GM23338 (cell line): ENCODE results near the gene CCDC73.

Source experiments
- CREB1 ChIP-seq: fragments of 250-450 bp; sonication (Bioruptor Pico); IDR thresholded peaks from 2 replicates; pipeline ENCODE4 v1.5.0; 2020; ENCODE audit warnings: low read depth, mild to moderate bottlenecking, moderate library complexity
- EZH2 ChIP-seq: fragments of 200-600 bp; sonication (generic); IDR thresholded peaks from one replicate; pipeline ENCODE4 v1.8.0; 2017; ENCODE audit warnings: antibody characterized with exemption, mild to moderate bottlenecking, low read depth; ENCODE audit not compliant: unreplicated experiment
- EZH2phosphoT487 ChIP-seq: fragments of 200-600 bp; sonication (generic); IDR thresholded peaks from one replicate; pipeline ENCODE4 v1.8.1; 2018; ENCODE audit warnings: antibody characterized with exemption; ENCODE audit not compliant: unreplicated experiment
- JUNB ChIP-seq: IDR thresholded peaks from one replicate; pipeline ENCODE4 v1.6.1; 2016; ENCODE audit warnings: antibody characterized with exemption; ENCODE audit not compliant: unreplicated experiment
- NANOG ChIP-seq: IDR thresholded peaks from 2 replicates; pipeline ENCODE4 v1.6.1; 2016; ENCODE audit warnings: antibody characterized with exemption, borderline replicate concordance
- POLR2AphosphoS5 ChIP-seq: IDR thresholded peaks from 2 replicates; pipeline ENCODE4 v1.6.1; 2016; ENCODE audit warnings: antibody characterized with exemption, low read depth
- TF ChIP-seq, protein P1 (sequence below), 2 experiments: fragments of 200-600 bp in 1 of 2; sonication (generic) in 1 of 2; conservative IDR thresholded peaks; 2 replicates each; pipeline versions ENCODE4 v1.5.1 to v1.6.1; 2016 to 2017; ENCODE audit warnings: antibody characterized with exemption in 2 of 2, low read depth in 2 of 2, mild to moderate bottlenecking in 2 of 2, moderate library complexity in 1 of 2
- TF ChIP-seq, protein P2 (sequence below): IDR thresholded peaks from one replicate; pipeline ENCODE4 v1.6.1; 2018; ENCODE audit warnings: antibody characterized with exemption; ENCODE audit not compliant: unreplicated experiment
- TF ChIP-seq, protein P3 (sequence below): fragments of 250-450 bp; sonication (Bioruptor Pico); IDR thresholded peaks from 2 replicates; pipeline ENCODE4 v1.5.0; 2020; ENCODE audit warnings: mild to moderate bottlenecking, moderate library complexity

DNA sequence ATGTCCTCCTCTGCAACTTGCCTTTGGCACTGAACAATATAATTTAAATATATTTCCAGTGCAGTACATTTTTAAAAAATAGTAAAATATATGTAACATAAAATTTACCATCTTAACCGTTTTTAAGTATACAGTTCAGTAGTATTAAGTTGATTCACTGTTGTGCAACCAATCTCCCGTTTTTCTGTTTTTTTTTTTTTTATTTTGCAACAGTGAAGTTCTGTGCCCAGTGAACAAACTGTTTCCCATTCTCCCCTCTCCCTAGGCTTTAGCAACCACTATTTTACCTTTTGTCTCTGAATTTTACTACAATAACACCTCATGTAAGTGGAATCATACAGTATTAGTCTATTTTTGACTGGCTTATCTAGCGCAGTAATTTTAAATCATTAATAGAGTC, 49.1 kb upstream of the CCDC73 start:
- TF ChIP-seq, protein P1, sequence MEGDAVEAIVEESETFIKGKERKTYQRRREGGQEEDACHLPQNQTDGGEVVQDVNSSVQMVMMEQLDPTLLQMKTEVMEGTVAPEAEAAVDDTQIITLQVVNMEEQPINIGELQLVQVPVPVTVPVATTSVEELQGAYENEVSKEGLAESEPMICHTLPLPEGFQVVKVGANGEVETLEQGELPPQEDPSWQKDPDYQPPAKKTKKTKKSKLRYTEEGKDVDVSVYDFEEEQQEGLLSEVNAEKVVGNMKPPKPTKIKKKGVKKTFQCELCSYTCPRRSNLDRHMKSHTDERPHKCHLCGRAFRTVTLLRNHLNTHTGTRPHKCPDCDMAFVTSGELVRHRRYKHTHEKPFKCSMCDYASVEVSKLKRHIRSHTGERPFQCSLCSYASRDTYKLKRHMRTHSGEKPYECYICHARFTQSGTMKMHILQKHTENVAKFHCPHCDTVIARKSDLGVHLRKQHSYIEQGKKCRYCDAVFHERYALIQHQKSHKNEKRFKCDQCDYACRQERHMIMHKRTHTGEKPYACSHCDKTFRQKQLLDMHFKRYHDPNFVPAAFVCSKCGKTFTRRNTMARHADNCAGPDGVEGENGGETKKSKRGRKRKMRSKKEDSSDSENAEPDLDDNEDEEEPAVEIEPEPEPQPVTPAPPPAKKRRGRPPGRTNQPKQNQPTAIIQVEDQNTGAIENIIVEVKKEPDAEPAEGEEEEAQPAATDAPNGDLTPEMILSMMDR (conservative IDR thresholded peaks at IDR 0.05; ENCODE audit: low read depth in 2 of 2), result no peak
- TF ChIP-seq EZH2 (no peak), POLR2AphosphoS5 (no peak), EZH2phosphoT487 (no peak), JUNB (no peak), NANOG (no peak), CREB1 (CRISPR knock-in tag) (no peak)
- TF ChIP-seq, protein P2, sequence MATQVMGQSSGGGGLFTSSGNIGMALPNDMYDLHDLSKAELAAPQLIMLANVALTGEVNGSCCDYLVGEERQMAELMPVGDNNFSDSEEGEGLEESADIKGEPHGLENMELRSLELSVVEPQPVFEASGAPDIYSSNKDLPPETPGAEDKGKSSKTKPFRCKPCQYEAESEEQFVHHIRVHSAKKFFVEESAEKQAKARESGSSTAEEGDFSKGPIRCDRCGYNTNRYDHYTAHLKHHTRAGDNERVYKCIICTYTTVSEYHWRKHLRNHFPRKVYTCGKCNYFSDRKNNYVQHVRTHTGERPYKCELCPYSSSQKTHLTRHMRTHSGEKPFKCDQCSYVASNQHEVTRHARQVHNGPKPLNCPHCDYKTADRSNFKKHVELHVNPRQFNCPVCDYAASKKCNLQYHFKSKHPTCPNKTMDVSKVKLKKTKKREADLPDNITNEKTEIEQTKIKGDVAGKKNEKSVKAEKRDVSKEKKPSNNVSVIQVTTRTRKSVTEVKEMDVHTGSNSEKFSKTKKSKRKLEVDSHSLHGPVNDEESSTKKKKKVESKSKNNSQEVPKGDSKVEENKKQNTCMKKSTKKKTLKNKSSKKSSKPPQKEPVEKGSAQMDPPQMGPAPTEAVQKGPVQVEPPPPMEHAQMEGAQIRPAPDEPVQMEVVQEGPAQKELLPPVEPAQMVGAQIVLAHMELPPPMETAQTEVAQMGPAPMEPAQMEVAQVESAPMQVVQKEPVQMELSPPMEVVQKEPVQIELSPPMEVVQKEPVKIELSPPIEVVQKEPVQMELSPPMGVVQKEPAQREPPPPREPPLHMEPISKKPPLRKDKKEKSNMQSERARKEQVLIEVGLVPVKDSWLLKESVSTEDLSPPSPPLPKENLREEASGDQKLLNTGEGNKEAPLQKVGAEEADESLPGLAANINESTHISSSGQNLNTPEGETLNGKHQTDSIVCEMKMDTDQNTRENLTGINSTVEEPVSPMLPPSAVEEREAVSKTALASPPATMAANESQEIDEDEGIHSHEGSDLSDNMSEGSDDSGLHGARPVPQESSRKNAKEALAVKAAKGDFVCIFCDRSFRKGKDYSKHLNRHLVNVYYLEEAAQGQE, result no peak
- TF ChIP-seq, protein P3, sequence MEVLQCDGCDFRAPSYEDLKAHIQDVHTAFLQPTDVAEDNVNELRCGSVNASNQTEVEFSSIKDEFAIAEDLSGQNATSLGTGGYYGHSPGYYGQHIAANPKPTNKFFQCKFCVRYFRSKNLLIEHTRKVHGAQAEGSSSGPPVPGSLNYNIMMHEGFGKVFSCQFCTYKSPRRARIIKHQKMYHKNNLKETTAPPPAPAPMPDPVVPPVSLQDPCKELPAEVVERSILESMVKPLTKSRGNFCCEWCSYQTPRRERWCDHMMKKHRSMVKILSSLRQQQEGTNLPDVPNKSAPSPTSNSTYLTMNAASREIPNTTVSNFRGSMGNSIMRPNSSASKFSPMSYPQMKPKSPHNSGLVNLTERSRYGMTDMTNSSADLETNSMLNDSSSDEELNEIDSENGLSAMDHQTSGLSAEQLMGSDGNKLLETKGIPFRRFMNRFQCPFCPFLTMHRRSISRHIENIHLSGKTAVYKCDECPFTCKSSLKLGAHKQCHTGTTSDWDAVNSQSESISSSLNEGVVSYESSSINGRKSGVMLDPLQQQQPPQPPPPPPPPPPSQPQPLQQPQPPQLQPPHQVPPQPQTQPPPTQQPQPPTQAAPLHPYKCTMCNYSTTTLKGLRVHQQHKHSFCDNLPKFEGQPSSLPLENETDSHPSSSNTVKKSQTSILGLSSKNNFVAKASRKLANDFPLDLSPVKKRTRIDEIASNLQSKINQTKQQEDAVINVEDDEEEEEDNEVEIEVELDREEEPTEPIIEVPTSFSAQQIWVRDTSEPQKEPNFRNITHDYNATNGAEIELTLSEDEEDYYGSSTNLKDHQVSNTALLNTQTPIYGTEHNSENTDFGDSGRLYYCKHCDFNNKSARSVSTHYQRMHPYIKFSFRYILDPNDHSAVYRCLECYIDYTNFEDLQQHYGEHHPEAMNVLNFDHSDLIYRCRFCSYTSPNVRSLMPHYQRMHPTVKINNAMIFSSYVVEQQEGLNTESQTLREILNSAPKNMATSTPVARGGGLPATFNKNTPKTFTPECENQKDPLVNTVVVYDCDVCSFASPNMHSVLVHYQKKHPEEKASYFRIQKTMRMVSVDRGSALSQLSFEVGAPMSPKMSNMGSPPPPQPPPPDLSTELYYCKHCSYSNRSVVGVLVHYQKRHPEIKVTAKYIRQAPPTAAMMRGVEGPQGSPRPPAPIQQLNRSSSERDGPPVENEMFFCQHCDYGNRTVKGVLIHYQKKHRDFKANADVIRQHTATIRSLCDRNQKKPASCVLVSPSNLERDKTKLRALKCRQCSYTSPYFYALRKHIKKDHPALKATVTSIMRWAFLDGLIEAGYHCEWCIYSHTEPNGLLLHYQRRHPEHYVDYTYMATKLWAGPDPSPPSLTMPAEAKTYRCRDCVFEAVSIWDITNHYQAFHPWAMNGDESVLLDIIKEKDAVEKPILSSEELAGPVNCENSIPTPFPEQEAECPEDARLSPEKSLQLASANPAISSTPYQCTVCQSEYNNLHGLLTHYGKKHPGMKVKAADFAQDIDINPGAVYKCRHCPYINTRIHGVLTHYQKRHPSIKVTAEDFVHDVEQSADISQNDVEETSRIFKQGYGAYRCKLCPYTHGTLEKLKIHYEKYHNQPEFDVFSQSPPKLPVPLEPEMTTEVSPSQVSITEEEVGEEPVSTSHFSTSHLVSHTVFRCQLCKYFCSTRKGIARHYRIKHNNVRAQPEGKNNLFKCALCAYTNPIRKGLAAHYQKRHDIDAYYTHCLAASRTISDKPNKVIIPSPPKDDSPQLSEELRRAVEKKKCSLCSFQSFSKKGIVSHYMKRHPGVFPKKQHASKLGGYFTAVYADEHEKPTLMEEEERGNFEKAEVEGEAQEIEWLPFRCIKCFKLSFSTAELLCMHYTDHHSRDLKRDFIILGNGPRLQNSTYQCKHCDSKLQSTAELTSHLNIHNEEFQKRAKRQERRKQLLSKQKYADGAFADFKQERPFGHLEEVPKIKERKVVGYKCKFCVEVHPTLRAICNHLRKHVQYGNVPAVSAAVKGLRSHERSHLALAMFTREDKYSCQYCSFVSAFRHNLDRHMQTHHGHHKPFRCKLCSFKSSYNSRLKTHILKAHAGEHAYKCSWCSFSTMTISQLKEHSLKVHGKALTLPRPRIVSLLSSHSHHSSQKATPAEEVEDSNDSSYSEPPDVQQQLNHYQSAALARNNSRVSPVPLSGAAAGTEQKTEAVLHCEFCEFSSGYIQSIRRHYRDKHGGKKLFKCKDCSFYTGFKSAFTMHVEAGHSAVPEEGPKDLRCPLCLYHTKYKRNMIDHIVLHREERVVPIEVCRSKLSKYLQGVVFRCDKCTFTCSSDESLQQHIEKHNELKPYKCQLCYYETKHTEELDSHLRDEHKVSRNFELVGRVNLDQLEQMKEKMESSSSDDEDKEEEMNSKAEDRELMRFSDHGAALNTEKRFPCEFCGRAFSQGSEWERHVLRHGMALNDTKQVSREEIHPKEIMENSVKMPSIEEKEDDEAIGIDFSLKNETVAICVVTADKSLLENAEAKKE (CRISPR knock-in tag), result no peak
